Thoracic aorta (tissue), 2 donors: ENCODE data around the gene LAPTM5. TPM values are rescaled to one million over a fixed set of nuclear protein-coding genes. Genes with fewer than 3 reads are reported as not detected.
"Not testable (repeated sequence)": the region's sequence is repeated elsewhere in the genome, so short reads cannot be mapped to it uniquely, and the experiment has no call there.

ENCODE experiments used
- ATAC-seq: fragments of 150-250 bp; one replicate; pipeline ENCODE4 v1.8.0; 2017; ENCODE audit warnings: low read depth; ENCODE audit not compliant: insufficient number of reproducible peaks, low FRiP score
- DNase-seq: peaks from one replicate; pipeline ENCODE4 v3.0.0-alpha.2; 2020; ENCODE audit warnings: low spot score
- H3K27ac ChIP-seq, 2 donors: fragments of 200-600 bp; sonication (generic); 1 replicate in 1 of 2; 2 replicates in 1 of 2; pipeline ENCODE4 v1.5.1; 2016; ENCODE audit warnings: mild to moderate bottlenecking in 2 of 2, moderate library complexity in 2 of 2
- H3K27me3 ChIP-seq: fragments of 200-600 bp; sonication (generic); replicated peaks from 2 replicates; pipeline ENCODE4 v1.6.0; 2016; ENCODE audit warnings: mild to moderate bottlenecking; ENCODE audit not compliant: insufficient read depth
- H3K36me3 ChIP-seq: fragments of 200-600 bp; sonication (generic); one replicate; pipeline ENCODE4 v1.5.1; 2016
- H3K4me1 ChIP-seq, 2 donors: fragments of 200-600 bp; sonication (generic); 1 replicate in 1 of 2; 2 replicates in 1 of 2; pipeline versions ENCODE4 v1.5.1 to v1.6.0; 2016; ENCODE audit warnings: low read depth in 2 of 2, mild to moderate bottlenecking in 1 of 2; ENCODE audit not compliant: control insufficient read depth in 1 of 2
- H3K4me3 ChIP-seq: fragments of 200-600 bp; sonication (generic); 2 replicates; pipeline ENCODE4 v1.5.1; 2016; ENCODE audit warnings: mild to moderate bottlenecking
- H3K9me3 ChIP-seq: fragments of 200-600 bp; sonication (generic); 2 replicates; pipeline ENCODE4 v1.5.1; 2016
- total RNA-seq, 2 donors: library from RNA; depleted of rRNA; stranded (reverse); fragments of >200 nt; gene quantifications; one replicate each; pipeline versions ENCODE4 v1.1.0 to v1.2.3, GENCODE V29; 2016
- TF ChIP-seq, protein P1 (sequence below): fragments of 200-600 bp; sonication (generic); IDR thresholded peaks from one replicate; pipeline ENCODE4 v1.5.1; 2019; ENCODE audit warnings: antibody characterized with exemption

The LAPTM5 gene
- total RNA-seq, 2 donors from 2014 or later: 91.0 to 127 TPM

GRCh38 chr1:30691480-30691879, 66.1 kb downstream of the LAPTM5 start:
- DNase-seq: no peak
- TF ChIP-seq, protein P1, sequence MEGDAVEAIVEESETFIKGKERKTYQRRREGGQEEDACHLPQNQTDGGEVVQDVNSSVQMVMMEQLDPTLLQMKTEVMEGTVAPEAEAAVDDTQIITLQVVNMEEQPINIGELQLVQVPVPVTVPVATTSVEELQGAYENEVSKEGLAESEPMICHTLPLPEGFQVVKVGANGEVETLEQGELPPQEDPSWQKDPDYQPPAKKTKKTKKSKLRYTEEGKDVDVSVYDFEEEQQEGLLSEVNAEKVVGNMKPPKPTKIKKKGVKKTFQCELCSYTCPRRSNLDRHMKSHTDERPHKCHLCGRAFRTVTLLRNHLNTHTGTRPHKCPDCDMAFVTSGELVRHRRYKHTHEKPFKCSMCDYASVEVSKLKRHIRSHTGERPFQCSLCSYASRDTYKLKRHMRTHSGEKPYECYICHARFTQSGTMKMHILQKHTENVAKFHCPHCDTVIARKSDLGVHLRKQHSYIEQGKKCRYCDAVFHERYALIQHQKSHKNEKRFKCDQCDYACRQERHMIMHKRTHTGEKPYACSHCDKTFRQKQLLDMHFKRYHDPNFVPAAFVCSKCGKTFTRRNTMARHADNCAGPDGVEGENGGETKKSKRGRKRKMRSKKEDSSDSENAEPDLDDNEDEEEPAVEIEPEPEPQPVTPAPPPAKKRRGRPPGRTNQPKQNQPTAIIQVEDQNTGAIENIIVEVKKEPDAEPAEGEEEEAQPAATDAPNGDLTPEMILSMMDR: no peak
- Histone ChIP-seq H3K36me3 (no peaks in the 10 kb centered on the region), H3K4me1 (peaks cover 0 to 5% of the 10 kb centered on the region in 2 donors), H3K27me3 (no peaks in the 10 kb centered on the region), H3K4me3 (no peak overlapping the region), H3K9me3 (no peaks in the 10 kb centered on the region), H3K27ac (no peak overlapping the region)
- no peak for ATAC-seq

DNA sequence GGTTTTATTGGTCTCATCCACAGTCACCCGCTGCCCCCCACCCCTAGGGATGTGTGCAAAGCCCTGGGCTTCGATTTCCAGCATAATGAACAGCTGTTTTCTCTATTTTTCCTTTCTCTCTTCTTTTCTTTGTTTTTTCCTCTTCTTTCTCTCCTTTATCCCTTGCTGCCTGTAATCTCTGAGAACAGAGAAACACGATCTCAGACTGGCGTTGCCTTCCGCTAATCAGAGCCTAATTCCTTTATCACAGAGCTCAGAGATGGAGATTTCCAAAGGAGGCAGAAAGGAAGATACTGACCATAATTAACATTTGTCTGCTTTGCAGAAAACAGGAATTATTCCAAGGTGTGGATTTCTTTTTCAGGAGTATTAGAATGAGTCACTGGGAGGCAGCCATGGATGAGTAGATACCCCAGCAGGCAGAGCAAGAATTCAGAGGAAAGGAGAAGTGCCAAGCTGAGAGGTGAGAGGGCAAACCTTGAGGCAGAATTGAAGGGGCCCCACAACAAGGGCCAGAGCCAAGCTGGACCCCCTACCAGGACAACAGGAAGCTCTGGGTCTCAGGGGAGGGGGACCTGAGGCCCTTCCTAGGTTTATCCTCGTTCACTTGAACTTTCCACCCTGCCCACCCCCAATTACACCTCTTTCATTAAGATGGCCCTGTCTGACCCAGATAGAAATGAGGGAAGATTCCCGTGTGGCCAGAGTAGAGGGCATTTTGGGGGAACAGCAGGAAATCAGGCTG, 67.5 kb downstream of the LAPTM5 start:
- ATAC-seq: no peak
- no peaks in the 10 kb centered on the region for H3K9me3 ChIP-seq
- H3K4me1 ChIP-seq: peaks cover 0 to under 1% of the 10 kb centered on the region in 2 donors
- DNase-seq: no peak
- no peaks in the 10 kb centered on the region for H3K36me3 ChIP-seq
- H3K4me3 ChIP-seq: no peak overlapping the region
- no peak overlapping the region for H3K27ac ChIP-seq
- peaks cover 4% of the 10 kb centered on the region for H3K27me3 ChIP-seq
- TF ChIP-seq, protein P1: no peak

DNA sequence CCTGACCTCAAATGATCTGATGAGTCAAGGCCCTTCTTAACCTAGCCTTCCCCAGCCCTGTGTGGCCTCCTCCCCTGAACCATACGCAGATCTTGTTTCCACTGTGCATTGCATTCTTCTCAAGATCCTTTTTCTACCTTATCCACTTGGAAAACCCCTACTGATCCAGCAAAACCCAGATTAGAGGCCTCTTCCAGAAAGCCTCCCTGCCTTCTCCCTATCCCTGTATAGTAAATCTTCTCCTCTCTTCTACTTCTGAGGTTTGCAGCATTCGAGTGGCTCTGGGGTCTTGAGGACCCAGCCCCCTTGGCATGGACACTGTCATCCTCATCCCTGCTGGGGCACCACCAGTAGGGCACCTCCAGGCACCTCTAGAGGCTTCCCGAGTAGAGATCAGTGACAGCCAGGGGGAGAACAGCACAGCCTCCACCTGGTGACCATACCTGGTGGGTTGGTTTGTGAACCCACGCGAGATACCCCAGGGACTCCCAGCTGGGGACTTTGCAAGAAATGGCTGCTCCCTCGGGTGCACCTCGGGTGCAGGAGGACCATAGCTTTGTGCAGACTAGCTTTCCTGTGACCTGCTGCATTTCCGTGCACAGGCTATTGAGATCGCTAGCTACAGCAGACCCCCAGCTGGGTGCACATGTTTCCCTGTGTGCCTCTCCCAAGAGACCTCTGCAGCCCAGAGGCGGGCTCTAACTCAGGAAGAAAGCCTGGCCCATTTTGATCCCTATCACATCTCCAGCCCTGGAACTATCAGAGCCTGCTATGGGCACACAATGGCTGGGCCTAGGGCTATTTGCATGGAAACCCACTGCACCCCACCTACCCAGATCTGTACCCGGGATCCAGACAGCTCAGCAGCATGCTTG, 68.4 kb downstream of the LAPTM5 start:
- H3K36me3 ChIP-seq: no peaks in the 10 kb centered on the region
- TF ChIP-seq, protein P1: no peak
- H3K27ac ChIP-seq: no peak overlapping the region
- DNase-seq (no peak), ATAC-seq (no peak)
- H3K9me3 ChIP-seq: no peaks in the 10 kb centered on the region
- H3K27me3 ChIP-seq: peaks cover 11% of the 10 kb centered on the region
- H3K4me3 ChIP-seq: no peak overlapping the region
- peaks cover 0 to 4% of the 10 kb centered on the region in 2 donors for H3K4me1 ChIP-seq

GRCh38 chr1:30688516-30688915, 69.1 kb downstream of the LAPTM5 start:
- H3K4me3 ChIP-seq, H3K4me1 ChIP-seq, ATAC-seq, DNase-seq, H3K27ac ChIP-seq, H3K36me3 ChIP-seq, H3K9me3 ChIP-seq: not testable (repeated sequence)
- H3K27me3 ChIP-seq: peaks cover 12% of the 10 kb centered on the region

GRCh38 chr1:30687886-30688285, 69.7 kb downstream of the LAPTM5 start:
- no peak overlapping the region for H3K4me3 ChIP-seq
- H3K27ac ChIP-seq: no peak overlapping the region
- H3K36me3 ChIP-seq: no peaks in the 10 kb centered on the region
- TF ChIP-seq, protein P1: no peak
- no peak for ATAC-seq
- DNase-seq: no peak
- peaks cover 12% of the 10 kb centered on the region for H3K27me3 ChIP-seq
- no peaks in the 10 kb centered on the region for H3K9me3 ChIP-seq
- peaks cover 0 to 4% of the 10 kb centered on the region in 2 donors for H3K4me1 ChIP-seq
